DMS53 treated with DMSO at 0.1 percent for 48 hours (cell line): ENCODE measurements around the gene NBDY.
"Not testable (repeated sequence)": the region's sequence is repeated elsewhere in the genome, so short reads cannot be mapped to it uniquely, and the experiment has no call there.

Experiments
- DNase-seq: peaks from one replicate; lab custom pipeline; 2025; ENCODE audit not compliant: unreplicated experiment; lab: John Stamatoyannopoulos, UW

Gene NBDY

DNA sequence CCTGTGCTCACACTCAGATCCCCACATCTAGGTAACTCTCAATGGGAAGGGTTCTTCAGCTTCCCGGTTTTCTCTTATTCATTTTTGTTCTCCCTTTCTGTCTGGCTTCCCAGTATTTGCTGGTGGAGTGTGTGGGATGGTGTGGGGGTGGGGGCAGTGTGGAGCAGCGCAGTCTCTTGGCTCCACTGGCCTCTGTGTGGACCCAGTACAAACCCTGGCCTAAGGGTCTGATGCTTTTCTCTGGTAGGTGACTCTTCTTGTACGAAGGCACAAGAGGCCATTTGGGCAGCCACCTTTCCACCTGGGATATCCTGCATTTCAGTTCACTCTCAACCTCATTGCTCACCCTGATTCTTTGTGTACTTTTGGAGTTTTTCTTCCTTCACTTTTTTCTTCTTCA, 71.3 kb downstream of the NBDY start:
- no peak for DNase-seq

GRCh38 chrX:56800801-56801200, 71.8 kb downstream of the NBDY start:
- no peak for DNase-seq

- no peak for DNase-seq
Measured at GRCh38 chrX:56802428-56802827, 73.4 kb downstream of the NBDY start.

- no peak for DNase-seq
Measured at GRCh38 chrX:56802921-56803849, 74.1 kb downstream of the NBDY start.

GRCh38 chrX:56803850-56804681, 75.0 kb downstream of the NBDY start:
- no peak for DNase-seq

DNA sequence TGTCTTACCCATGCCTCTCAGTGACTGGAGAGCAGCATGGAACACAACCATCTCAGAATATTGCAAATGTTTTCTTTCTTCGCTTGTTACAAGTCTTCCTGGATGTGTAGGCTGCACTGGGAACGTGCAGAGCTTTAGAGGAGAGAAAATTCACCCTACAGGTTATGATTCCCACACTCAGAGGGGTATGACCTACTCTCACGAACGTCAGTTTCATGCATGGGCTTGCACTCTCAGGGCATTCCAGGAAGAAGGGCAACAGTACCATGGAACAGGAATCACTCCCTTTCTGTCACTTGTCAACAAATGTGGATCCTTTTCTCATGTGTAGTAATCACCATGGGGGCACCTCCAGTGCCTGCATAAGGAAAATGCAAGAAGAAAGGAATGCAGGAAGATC, 75.8 kb downstream of the NBDY start:
- no peak for DNase-seq

GRCh38 chrX:56805399-56805798, 76.4 kb downstream of the NBDY start:
- DNase-seq: no peak

DNA sequence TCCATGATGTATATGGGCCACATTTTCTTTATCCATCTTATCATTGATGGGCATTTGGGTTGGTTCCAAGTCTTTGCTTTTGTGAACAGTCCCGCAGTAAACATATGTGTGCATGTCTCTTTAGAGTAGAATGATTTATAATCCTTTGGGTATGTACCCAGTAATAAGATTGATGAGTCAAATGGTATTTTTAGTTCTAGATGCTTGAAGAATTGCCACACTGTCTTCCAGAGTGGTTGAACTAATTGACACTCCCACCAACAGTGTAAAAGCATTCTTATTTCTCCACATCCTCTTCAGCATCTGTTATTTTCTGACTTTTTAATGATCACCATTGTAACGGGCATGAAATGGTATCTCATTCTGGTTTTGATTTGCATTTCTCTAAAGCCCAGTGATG, 77.1 kb downstream of the NBDY start:
- DNase-seq: not testable (repeated sequence)

DNA sequence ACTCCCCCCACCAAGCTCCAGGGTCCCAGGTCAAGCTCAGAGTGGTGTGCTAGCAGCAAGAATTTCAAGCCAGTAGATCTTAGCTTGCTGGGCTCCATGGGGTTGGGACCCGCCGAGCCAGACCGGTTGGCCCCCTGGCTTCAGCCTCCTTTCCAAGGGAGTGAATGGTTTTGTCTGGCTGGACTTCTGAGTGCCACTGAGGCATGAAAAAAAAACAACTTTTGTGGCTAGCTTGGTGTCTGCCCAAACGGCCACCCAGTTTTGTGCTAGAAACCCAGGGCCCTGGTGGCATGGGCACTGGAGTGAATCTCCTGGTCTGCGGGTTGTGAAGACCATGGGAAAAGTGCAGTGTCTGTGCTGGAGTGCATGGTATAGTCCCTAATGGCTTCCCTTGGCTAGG, 82.6 kb downstream of the NBDY start:
- no peak for DNase-seq

DNA sequence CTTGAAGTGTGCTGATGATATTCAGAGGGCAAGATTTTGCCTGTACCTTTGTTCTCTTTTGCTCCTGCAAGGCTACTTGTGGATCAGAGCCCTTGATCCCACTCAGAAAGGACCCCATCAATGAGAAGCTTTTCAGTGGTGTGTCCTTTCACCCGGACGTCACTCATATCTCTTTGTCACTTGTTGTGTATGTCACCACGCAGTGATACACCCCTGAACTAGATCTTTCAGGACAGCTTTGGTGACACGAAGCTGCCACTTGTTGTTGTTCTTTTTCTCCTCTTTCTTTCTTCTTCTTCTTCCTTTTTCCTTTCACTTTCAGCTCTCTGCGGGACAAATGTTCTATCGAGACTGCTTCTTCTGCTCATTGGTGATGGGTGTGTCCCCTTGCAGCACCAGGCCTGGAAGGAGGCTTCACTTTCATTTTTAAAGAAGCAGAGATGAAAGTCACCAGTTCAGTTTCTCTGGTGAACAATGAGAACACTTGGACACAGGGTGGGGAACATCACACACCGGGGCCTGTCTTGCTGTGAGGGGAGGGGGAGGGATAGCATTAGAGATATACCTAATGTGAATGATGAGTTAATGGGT, 83.6 kb downstream of the NBDY start:
- DNase-seq: no peak

GRCh38 chrX:56813318-56813837, 84.3 kb downstream of the NBDY start:
- no peak for DNase-seq

GRCh38 chrX:56817179-56817578, 88.1 kb downstream of the NBDY start:
- no peak for DNase-seq

- no peak for DNase-seq
Measured at GRCh38 chrX:56826020-56826419, 97.0 kb downstream of the NBDY start.

DNA sequence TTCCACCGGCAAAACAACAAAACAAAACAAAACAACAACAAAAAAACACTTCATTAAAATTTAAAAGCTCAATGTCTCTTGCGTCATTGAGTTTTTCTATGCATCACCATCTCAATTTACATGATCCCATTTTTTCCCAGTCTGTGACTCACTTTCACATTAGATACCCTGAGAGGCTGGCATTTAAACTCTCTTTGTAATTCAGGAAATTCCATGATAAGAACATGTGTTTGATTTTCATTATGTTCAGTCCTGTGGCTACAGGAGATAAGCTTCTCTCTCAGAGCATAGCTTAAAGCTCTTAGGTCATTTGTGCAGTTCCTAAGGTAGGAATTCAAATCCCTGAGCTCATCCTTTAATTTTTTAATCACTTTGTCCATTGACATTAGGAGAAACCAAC, 104.6 kb downstream of the NBDY start:
- no peak for DNase-seq

DNA sequence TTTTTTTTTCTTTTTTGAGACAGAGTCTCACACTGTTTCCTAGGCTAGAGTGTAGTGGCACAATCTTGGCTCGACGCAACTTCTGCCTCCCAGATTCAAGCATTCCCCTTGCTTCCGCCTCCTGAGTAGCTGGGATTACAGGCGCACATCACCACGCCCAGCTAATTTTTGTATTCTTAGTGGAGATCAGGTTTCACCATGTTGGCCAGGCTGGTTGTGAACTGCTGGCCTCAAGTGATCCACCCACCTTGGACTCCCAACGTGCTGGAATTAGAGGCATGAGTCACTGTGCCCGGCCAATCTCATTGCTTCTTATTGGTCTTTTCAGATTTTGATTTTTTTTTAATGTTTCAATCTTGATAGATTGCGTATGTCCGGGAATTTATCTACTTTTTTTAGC, 124.4 kb downstream of the NBDY start:
- DNase-seq: no peak

- no peak for DNase-seq
Measured at GRCh38 chrX:56857042-56857441, 128.0 kb downstream of the NBDY start.

- DNase-seq: no peak
Measured at GRCh38 chrX:56860888-56861287, 131.8 kb downstream of the NBDY start.
